K562 (cell line): ENCODE measurements around the gene AMZ1. TPM values are rescaled to one million over a fixed set of nuclear protein-coding genes. Genes with fewer than 3 reads are reported as not detected.
A peak's percentile ranks its signal among the peaks of the same experiment; 100 is the strongest.

Experiments used
- GTF2A2 ChIP-seq: IDR thresholded peaks from 2 replicates; pipeline ENCODE4 v1.6.1; 2016; ENCODE audit warnings: mild to moderate bottlenecking, missing genetic modification characterization, missing compliant biosample characterization
- HDAC3 ChIP-seq: fragments of 450-650 bp; IDR thresholded peaks from 2 replicates; pipeline ENCODE4 v1.6.1; 2018; ENCODE audit warnings: borderline replicate concordance, mild to moderate bottlenecking, moderate library complexity; ENCODE audit not compliant: partially characterized antibody
- NCOA1 ChIP-seq: fragments of 450-650 bp; IDR thresholded peaks from 2 replicates; pipeline ENCODE4 v1.6.1; 2016; ENCODE audit warnings: low read depth
- PTBP1 ChIP-seq: fragments of 200-400 bp; formaldehyde crosslinking; IDR thresholded peaks from 2 replicates; pipeline ENCODE4 v1.6.1; 2017; ENCODE audit warnings: low read depth, low read length
- RBBP5 ChIP-seq: fragments of 200-600 bp; sonication (generic); IDR thresholded peaks from 2 replicates; pipeline ENCODE4 v1.6.1; 2012; ENCODE audit warnings: borderline replicate concordance, mild to moderate bottlenecking, low read length, control low read depth, inconsistent platforms; ENCODE audit not compliant: insufficient read depth, poor library complexity, severe bottlenecking
- ZNF140 ChIP-seq: fragments of 250-450 bp; sonication (Bioruptor Pico); IDR thresholded peaks from 2 replicates; pipeline ENCODE4 v1.8.0; 2021; ENCODE audit warnings: moderate library complexity, mild to moderate bottlenecking, inconsistent platforms
- ZNF41 ChIP-seq: fragments of 250-450 bp; sonication (Bioruptor Pico); conservative IDR thresholded peaks from 2 replicates; pipeline ENCODE4 v1.4.0; 2020; ENCODE audit warnings: mild to moderate bottlenecking
- polyA plus RNA-seq, 8 experiments: library from polyadenylated mRNA; depleted of rRNA in 4 of 8; stranded (reverse) in 5 of 8; unstranded in 3 of 8; fragments of >200 nt; fragmentation: Nextera tagmentation in 2 of 8; fragmentation: Illumina TruSeq in 1 of 8; extraction: Ambion mirVana in 2 of 8; extraction: Trizol in 1 of 8; gene quantifications; 2 replicates each; pipeline versions ENCODE4 v1.2.1 to v1.2.3, GENCODE V29; 2011 to 2014; ENCODE audit warnings: inconsistent platforms in 1 of 8, missing spikeins in 1 of 8
- total RNA-seq, 7 experiments: library from RNA; depleted of rRNA in 6 of 7; stranded (reverse); fragments of >200 nt in 6 of 7; fragmentation: Illumina TruSeq in 2 of 7; extraction: Trizol in 2 of 7; gene quantifications; 2 replicates each; pipeline versions ENCODE4 v1.2.1 to v1.2.3, GENCODE V29; 2011 to 2021; ENCODE audit warnings: low replicate concordance in 1 of 7
- TF ChIP-seq, protein P1 (sequence below): fragments of 450-650 bp; IDR thresholded peaks from 2 replicates; pipeline ENCODE4 v1.6.1; 2016; ENCODE audit warnings: low read depth, mild to moderate bottlenecking, moderate library complexity
- TF ChIP-seq, protein P2 (sequence below): fragments of 200-800 bp; sonication (Bioruptor generic); IDR thresholded peaks from 2 replicates; pipeline ENCODE4 v1.6.1; 2016; ENCODE audit warnings: missing genetic modification characterization, missing compliant biosample characterization

Gene AMZ1
- total and polyA plus RNA-seq, 9 of the 15 experiments (the other 6 are each of a cell fraction or from before 2014, with no cell fraction given) = not detected

DNA sequence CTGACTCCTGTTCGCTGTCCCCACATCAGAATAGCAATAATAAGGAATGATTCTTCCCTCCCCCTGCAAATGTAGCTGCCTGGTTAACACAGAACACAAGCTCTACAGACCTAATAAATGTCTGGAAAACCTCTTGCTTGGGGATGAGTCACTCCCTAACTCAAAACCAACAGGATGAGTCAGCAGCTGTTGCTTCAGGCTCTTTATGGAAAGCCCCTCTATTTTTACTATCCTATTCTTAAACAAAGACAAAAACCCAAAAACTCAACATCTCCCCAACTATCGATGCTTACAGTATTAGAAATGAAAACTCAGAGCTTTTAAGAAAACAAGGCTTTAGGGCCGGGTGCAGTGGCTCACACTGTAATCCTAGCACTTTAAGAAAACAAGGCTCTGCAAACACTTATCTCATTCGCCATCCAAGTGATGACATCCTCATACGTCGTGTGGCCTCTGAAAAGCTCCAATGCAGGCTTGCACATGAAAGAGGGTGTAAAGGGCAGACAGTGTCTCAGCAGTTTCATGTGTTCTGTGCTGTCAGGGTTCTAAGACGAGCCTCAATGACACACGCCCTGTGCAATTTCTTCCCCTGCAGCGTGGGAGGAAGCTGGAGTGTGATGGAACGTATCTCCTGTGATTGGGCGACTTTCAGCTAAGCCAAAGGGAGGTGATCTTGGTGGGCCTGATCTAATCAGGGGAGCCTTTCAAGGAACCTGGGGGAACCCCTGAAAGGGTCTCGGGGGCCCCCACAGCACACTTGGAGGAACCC lies 70.1 kb downstream of the AMZ1 start (continued):
- TF ChIP-seq, protein P1, sequence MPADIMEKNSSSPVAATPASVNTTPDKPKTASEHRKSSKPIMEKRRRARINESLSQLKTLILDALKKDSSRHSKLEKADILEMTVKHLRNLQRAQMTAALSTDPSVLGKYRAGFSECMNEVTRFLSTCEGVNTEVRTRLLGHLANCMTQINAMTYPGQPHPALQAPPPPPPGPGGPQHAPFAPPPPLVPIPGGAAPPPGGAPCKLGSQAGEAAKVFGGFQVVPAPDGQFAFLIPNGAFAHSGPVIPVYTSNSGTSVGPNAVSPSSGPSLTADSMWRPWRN = peak; percentile 51; the same call in 1 of the 2 replicates
- TF ChIP-seq ZNF41 (0 out of 2 replicates have a peak, but pooled peaks have one; percentile 21), NCOA1 (peak; percentile 89), RBBP5 (peak; percentile 53), PTBP1 (no peak), HDAC3 (peak; percentile 56), ZNF140 (CRISPR knock-in tag) (no peak), GTF2A2 (tag) (no peak)
- TF ChIP-seq, protein P2, sequence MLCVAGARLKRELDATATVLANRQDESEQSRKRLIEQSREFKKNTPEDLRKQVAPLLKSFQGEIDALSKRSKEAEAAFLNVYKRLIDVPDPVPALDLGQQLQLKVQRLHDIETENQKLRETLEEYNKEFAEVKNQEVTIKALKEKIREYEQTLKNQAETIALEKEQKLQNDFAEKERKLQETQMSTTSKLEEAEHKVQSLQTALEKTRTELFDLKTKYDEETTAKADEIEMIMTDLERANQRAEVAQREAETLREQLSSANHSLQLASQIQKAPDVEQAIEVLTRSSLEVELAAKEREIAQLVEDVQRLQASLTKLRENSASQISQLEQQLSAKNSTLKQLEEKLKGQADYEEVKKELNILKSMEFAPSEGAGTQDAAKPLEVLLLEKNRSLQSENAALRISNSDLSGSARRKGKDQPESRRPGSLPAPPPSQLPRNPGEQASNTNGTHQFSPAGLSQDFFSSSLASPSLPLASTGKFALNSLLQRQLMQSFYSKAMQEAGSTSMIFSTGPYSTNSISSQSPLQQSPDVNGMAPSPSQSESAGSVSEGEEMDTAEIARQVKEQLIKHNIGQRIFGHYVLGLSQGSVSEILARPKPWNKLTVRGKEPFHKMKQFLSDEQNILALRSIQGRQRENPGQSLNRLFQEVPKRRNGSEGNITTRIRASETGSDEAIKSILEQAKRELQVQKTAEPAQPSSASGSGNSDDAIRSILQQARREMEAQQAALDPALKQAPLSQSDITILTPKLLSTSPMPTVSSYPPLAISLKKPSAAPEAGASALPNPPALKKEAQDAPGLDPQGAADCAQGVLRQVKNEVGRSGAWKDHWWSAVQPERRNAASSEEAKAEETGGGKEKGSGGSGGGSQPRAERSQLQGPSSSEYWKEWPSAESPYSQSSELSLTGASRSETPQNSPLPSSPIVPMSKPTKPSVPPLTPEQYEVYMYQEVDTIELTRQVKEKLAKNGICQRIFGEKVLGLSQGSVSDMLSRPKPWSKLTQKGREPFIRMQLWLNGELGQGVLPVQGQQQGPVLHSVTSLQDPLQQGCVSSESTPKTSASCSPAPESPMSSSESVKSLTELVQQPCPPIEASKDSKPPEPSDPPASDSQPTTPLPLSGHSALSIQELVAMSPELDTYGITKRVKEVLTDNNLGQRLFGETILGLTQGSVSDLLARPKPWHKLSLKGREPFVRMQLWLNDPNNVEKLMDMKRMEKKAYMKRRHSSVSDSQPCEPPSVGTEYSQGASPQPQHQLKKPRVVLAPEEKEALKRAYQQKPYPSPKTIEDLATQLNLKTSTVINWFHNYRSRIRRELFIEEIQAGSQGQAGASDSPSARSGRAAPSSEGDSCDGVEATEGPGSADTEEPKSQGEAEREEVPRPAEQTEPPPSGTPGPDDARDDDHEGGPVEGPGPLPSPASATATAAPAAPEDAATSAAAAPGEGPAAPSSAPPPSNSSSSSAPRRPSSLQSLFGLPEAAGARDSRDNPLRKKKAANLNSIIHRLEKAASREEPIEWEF (CRISPR knock-in tag) = peak; percentile 77
